DMS153 treated with DMSO at 0.1 percent for 48 hours (cell line): ENCODE results near the gene IMPG2.

Experiments used
- DNase-seq: peaks from one replicate; lab custom pipeline; 2025; ENCODE audit not compliant: unreplicated experiment; lab: John Stamatoyannopoulos, UW

The IMPG2 gene

GRCh38 chr3:101189796-101190195, 130.6 kb downstream of the IMPG2 start:
- DNase-seq = no peak

DNA sequence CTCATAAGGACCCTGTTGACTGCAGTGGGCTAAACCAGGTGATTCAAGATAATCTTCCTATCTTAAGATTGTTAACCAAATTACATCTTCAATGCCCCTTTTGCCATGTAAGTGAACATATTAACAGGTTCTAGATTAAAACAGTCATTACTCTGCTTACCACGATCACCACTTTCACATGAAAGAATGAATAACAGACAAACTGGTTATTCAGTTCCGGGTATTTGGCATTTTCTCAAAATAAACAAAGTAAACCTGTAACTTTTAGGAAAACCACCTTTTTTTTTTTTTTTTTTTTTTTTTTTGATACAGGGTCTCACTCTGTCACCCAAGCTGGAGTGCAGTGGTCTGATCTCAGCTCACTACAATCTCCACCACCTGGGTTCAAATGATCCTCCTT, 131.2 kb downstream of the IMPG2 start:
- no peak for DNase-seq

- DNase-seq = no peak
These were observed 135.0 kb downstream of the IMPG2 start for GRCh38 chr3:101185341-101185740.

GRCh38 chr3:101184111-101184510, 136.3 kb downstream of the IMPG2 start:
- DNase-seq = no peak

GRCh38 chr3:101183151-101183550, 137.2 kb downstream of the IMPG2 start:
- DNase-seq = no peak

GRCh38 chr3:101182734-101183133, 137.6 kb downstream of the IMPG2 start:
- no peak for DNase-seq

DNA sequence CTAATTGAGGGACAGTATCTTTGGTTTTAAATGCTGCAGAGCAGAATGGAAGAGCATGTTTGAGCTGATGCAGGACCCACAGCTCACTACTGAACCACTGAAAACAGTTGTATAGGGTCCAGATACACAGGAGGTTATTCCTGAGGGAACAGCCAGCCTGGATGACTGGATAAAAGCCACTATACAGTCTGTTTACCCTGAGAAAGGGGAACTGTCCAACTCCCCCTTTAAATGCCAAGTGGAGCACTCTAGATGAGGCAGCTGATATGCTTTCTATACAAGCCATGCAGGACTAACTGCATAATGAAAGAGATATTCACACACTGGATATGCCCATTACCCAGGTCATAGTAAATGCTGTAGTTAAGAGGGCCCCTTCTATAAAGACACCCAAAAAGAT, 138.6 kb downstream of the IMPG2 start:
- no peak for DNase-seq

GRCh38 chr3:101179637-101180036, 140.7 kb downstream of the IMPG2 start:
- DNase-seq = no peak

- no peak for DNase-seq
These were observed 142.8 kb downstream of the IMPG2 start for GRCh38 chr3:101177577-101177976.
